ENCODE data around the gene HECW1. TPM values are rescaled to one million over a fixed set of nuclear protein-coding genes. Genes with fewer than 3 reads are reported as not detected.

The HECW1 gene
- total RNA-seq, 1 donor from 2014 or later: not detected

GRCh38 chr7:43273939-43274719, 161.7 kb downstream of the HECW1 start:
- TF ChIP-seq CTCF (conservative IDR thresholded peaks at IDR 0.05; ENCODE audit: low read depth, low read length): no peak
- H3K4me3 ChIP-seq (ENCODE audit: low read depth, low read length): no peak overlapping the region
- no peak for DNase-seq (ENCODE audit: low read depth)

- TF ChIP-seq CTCF (conservative IDR thresholded peaks at IDR 0.05; ENCODE audit: low read depth, low read length): no peak
- H3K4me3 ChIP-seq (ENCODE audit: low read depth, low read length): no peak overlapping the region
- DNase-seq (ENCODE audit: low read depth): no peak
Measured at GRCh38 chr7:43274752-43275151, 162.3 kb downstream of the HECW1 start.

DNA sequence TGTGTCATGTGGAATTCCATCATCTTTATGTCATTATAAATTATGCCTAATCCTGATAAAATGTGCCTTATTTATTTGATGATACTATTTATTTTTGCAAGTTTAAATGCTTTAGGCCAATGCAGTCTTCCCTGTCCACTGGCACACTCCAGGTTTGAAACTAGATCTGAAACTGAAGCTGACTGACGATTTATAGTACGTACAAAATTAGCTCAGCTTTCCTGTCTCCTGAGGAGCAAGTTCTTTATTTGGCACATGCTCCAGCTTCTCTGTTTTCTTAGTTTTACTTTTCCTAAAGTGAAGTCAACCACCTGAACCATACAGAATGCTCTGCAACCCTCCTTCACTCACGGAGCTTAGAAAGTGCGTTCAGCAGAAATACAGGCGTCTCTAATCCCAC, 164.1 kb downstream of the HECW1 start:
- no peak for DNase-seq (ENCODE audit: low read depth)
- no peak for TF ChIP-seq CTCF (conservative IDR thresholded peaks at IDR 0.05; ENCODE audit: low read depth, low read length)
- no peak overlapping the region for H3K4me3 ChIP-seq (ENCODE audit: low read depth, low read length)

DNA sequence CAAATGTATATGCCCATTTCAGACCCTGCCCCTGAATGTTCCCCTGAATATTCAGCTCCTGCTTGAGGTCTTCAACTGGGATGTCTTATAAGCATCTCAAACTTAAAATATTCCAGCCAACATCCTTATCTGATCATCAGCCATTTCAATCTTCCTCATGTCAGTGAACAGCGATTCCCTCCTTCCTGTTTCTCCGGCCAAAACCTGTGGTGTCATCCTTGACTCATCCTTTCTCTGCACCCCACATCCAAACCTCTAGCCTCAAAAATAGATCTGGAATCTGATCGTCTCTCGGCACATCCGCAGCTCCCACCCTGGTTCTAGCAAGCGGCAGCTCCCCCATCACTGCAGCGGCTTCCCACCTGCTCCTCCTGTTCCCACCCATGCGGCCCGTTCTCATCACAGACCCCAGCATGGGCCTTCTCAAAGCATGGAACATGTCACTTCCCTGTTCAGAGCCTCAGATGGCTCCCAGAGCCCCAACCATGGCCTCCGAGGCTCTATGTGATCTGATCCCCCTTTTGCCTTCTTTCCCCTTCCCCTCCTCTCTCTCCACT, 165.7 kb downstream of the HECW1 start:
- no peak for TF ChIP-seq CTCF (conservative IDR thresholded peaks at IDR 0.05; ENCODE audit: low read depth, low read length)
- no peak overlapping the region for H3K4me3 ChIP-seq (ENCODE audit: low read depth, low read length)
- no peak for DNase-seq (ENCODE audit: low read depth)

DNA sequence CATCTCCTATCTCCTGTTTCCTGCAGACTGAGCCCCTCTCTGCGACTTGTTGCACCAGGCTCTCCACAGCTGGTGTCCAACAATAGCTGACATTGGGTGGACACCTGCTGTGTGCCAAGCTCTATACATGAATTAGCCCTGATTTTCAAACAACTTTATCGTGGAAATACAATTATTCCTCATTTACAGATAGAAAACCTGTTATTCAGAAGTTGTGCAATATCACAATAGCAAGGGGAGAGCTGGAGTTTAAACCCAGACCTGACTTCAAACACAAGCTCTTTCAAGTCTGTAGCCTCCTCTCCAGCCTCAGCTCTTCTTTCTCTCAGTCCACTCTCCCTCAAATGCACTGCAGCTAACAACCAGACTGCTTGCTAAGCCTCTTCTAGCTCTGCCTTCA, 168.8 kb downstream of the HECW1 start:
- no peak overlapping the region for H3K4me3 ChIP-seq (ENCODE audit: low read depth, low read length)
- DNase-seq (ENCODE audit: low read depth): no peak
- no peak for TF ChIP-seq CTCF (conservative IDR thresholded peaks at IDR 0.05; ENCODE audit: low read depth, low read length)

- DNase-seq (ENCODE audit: low read depth): no peak
- no peak overlapping the region for H3K4me3 ChIP-seq (ENCODE audit: low read depth, low read length)
- no peak for TF ChIP-seq CTCF (conservative IDR thresholded peaks at IDR 0.05; ENCODE audit: low read depth, low read length)
Measured at GRCh38 chr7:43283706-43284105, 171.3 kb downstream of the HECW1 start.

GRCh38 chr7:43289826-43290225, 177.4 kb downstream of the HECW1 start:
- no peak for TF ChIP-seq CTCF (conservative IDR thresholded peaks at IDR 0.05; ENCODE audit: low read depth, low read length)
- no peak for DNase-seq (ENCODE audit: low read depth)

More at GRCh38 chr7:43289826-43290225, 177.4 kb downstream of the HECW1 start:
- no peak overlapping the region for H3K4me3 ChIP-seq (ENCODE audit: low read depth, low read length)

All from epithelial cell of proximal tubule (primary cell).